ENCODE results near the gene ZMYM2.

ZMYM2 gene

GRCh38 chr13:20109037-20109436 lies 150.5 kb downstream of the ZMYM2 start:
- no peak for DNase-seq

GRCh38 chr13:20114066-20114610 lies 155.6 kb downstream of the ZMYM2 start:
- DNase-seq, result no peak

GRCh38 chr13:20116213-20116612 lies 157.7 kb downstream of the ZMYM2 start:
- no peak for DNase-seq

GRCh38 chr13:20118268-20119140 lies 160.0 kb downstream of the ZMYM2 start:
- DNase-seq, result peak in 1 of 2 donors; percentile 46

- no peak for DNase-seq
Measured at GRCh38 chr13:20119960-20120359, 161.4 kb downstream of the ZMYM2 start.

- peak; percentile 51 to 59 for DNase-seq
Measured at GRCh38 chr13:20121159-20121525, 162.6 kb downstream of the ZMYM2 start.

- no peak for DNase-seq
Measured at GRCh38 chr13:20124303-20124702, 165.8 kb downstream of the ZMYM2 start.

- peak in 1 of 2 donors; percentile 5 for DNase-seq
Measured at GRCh38 chr13:20125129-20125782, 166.7 kb downstream of the ZMYM2 start.

- no peak for DNase-seq
Measured at GRCh38 chr13:20125783-20126165, 167.2 kb downstream of the ZMYM2 start.

GRCh38 chr13:20126541-20127261 lies 168.2 kb downstream of the ZMYM2 start:
- DNase-seq, result peak; percentile 92

- no peak for DNase-seq
Measured at GRCh38 chr13:20127262-20127561, 168.7 kb downstream of the ZMYM2 start.

GRCh38 chr13:20127562-20128458 lies 169.3 kb downstream of the ZMYM2 start:
- peak; percentile 68 to 87 for DNase-seq

- no peak for DNase-seq
Measured at GRCh38 chr13:20128459-20128931, 170.0 kb downstream of the ZMYM2 start.

- no peak for DNase-seq
Measured at GRCh38 chr13:20129076-20129475, 170.5 kb downstream of the ZMYM2 start.

GRCh38 chr13:20130012-20130411 lies 171.5 kb downstream of the ZMYM2 start:
- DNase-seq, result no peak

GRCh38 chr13:20130652-20131051 lies 172.1 kb downstream of the ZMYM2 start:
- DNase-seq, result no peak

- DNase-seq, result no peak
Measured at GRCh38 chr13:20131057-20131832, 172.7 kb downstream of the ZMYM2 start.

- no peak for DNase-seq
Measured at GRCh38 chr13:20132052-20132634, 173.6 kb downstream of the ZMYM2 start.

- no peak for DNase-seq
Measured at GRCh38 chr13:20134732-20135131, 176.2 kb downstream of the ZMYM2 start.

GRCh38 chr13:20136781-20137703 lies 178.5 kb downstream of the ZMYM2 start:
- DNase-seq, result peak in 1 of 2 donors; percentile 43

Data from inflammatory macrophage (primary cell).